ENCODE results near the gene KDELR3.

The KDELR3 gene

DNA sequence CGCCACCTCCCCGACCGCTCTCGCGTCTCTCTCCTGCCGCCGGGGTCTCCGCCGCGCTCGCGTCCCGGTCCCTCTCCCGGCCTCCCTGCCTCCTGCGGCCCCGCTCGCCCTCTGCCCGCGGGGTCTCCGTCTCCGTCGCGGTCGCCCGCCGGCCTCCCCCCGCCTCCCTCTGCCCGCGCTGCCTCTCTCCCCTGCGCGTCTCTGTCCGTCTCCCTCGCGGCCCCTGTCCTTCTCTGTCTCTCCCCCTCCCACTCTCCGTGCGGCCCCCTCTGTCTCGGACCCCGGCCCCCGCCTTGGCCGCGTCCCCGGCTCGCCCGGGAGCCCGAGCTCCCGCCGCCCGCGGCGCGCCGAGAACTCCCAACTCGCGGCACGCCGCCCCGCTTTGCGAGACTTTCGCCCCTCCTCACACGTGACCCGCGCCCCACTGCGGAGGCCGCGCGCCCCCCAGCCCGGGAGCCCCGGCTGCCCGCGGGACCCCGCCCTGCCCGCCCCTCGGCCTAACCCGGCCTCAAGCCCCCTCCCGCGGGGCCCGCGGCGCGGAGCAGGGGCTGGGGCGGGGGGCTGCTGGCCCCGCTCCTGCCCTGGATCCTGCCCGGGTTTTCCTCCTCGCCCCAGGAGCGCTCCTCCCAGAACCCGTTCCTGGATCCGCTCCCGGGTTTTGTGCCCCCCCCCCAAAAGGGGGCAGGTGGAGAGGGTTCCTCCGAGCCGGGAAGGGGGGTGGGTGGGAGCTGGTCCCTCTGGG lies 12.2 kb upstream of the KDELR3 start:
- no peak for DNase-seq
- Mint-ChIP-seq H3K27ac (no peak overlapping the region), H3K27me3 (peaks cover 62 to 89% of the 10 kb centered on the region in 2 donors), H3K9me3 (no peaks in the 10 kb centered on the region), H3K4me1 (ENCODE audit: low read depth in 2 of 2) (peaks cover 5 to 15% of the 10 kb centered on the region in 2 donors), H3K36me3 (ENCODE audit: insufficient read depth) (peaks cover 4% of the 10 kb centered on the region), H3K4me3 (peak overlapping the region; percentile 58 to 71)
- ATAC-seq (replicated peaks), result no peak

- Mint-ChIP-seq H3K36me3 (ENCODE audit: insufficient read depth) (peaks cover 4% of the 10 kb centered on the region), H3K4me1 (ENCODE audit: low read depth in 2 of 2) (peaks cover 5 to 15% of the 10 kb centered on the region in 2 donors), H3K27me3 (peaks cover 64 to 89% of the 10 kb centered on the region in 2 donors), H3K9me3 (no peaks in the 10 kb centered on the region), H3K4me3 (peak overlapping the region; percentile 58 to 71), H3K27ac (no peak overlapping the region)
- ATAC-seq (replicated peaks), result peak; percentile 28
- no peak for DNase-seq
Measured at GRCh38 chr22:38456272-38456835, 11.5 kb upstream of the KDELR3 start.

- Mint-ChIP-seq H3K36me3 (ENCODE audit: insufficient read depth) (peaks cover 11% of the 10 kb centered on the region), H3K4me3 (peak overlapping the region; percentile 58 to 71), H3K27me3 (peaks cover 71 to 89% of the 10 kb centered on the region in 2 donors), H3K27ac (peak overlapping the region in 1 of 2 donors; percentile 15), H3K4me1 (ENCODE audit: low read depth in 2 of 2) (peaks cover 5 to 15% of the 10 kb centered on the region in 2 donors), H3K9me3 (no peaks in the 10 kb centered on the region)
- DNase-seq (no peak), ATAC-seq (replicated peaks) (no peak)
Measured at GRCh38 chr22:38456841-38457699, 10.8 kb upstream of the KDELR3 start.

GRCh38 chr22:38460426-38460840 lies 7.5 kb upstream of the KDELR3 start:
- Mint-ChIP-seq H3K27me3 (peaks cover 73 to 90% of the 10 kb centered on the region in 2 donors), H3K9me3 (no peaks in the 10 kb centered on the region), H3K27ac (no peak overlapping the region), H3K4me3 (no peak overlapping the region), H3K4me1 (ENCODE audit: low read depth in 2 of 2) (peaks cover 5 to 10% of the 10 kb centered on the region in 2 donors), H3K36me3 (ENCODE audit: insufficient read depth) (peaks cover 12% of the 10 kb centered on the region)
- DNase-seq, result no peak
- no peak for ATAC-seq (replicated peaks)

GRCh38 chr22:38461057-38461413 lies 6.9 kb upstream of the KDELR3 start:
- H3K27ac Mint-ChIP-seq, result no peak overlapping the region
- H3K27me3 Mint-ChIP-seq, result peaks cover 73 to 94% of the 10 kb centered on the region in 2 donors
- peaks cover 5 to 10% of the 10 kb centered on the region in 2 donors for H3K4me1 Mint-ChIP-seq (ENCODE audit: low read depth in 2 of 2)
- no peak for DNase-seq
- peak; percentile 25 for ATAC-seq (replicated peaks)
- H3K4me3 Mint-ChIP-seq, result peak overlapping the region in 1 of 2 donors; percentile 55
- no peaks in the 10 kb centered on the region for H3K9me3 Mint-ChIP-seq
- H3K36me3 Mint-ChIP-seq (ENCODE audit: insufficient read depth), result peaks cover 11% of the 10 kb centered on the region

DNA sequence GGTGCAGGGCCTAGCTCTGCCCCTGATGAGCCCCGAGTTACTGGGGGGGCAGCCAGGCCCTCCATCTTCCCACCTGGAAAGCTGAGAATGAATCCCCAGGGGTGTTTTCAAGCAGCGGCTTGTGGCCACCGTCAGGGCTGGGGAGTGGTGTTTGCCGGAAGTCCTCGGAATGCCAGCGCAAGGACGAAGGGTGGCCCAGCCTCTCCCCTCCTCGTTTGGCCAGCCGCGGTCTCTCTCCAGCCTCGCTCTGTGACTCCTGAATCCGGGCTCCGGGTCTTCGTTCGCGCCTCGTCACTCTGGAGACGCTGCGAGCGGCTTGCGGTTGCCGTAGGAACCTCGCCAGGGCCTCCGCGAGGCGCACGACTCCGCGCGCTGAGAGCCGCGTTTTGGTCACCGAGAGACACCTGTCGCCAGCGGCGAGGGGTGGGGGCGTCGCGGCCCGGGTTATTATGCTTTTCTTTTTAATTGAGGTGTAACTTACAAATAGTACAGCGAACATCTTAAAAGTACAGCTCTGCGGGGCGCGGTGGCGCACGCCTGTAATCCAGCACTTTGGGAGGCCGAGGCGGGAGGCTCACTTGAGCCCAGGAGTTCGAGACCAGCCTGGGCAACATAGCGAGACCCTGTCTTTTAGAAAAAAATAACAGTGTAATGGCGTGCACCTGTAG lies 6.3 kb upstream of the KDELR3 start:
- peak overlapping the region in 1 of 2 donors; percentile 55 for H3K4me3 Mint-ChIP-seq
- peaks cover 8% of the 10 kb centered on the region for H3K36me3 Mint-ChIP-seq (ENCODE audit: insufficient read depth)
- peaks cover under 1 to 8% of the 10 kb centered on the region in 2 donors for H3K4me1 Mint-ChIP-seq (ENCODE audit: low read depth in 2 of 2)
- no peaks in the 10 kb centered on the region for H3K9me3 Mint-ChIP-seq
- no peak overlapping the region for H3K27ac Mint-ChIP-seq
- DNase-seq (peak; percentile 33 to 37 (median 33)), ATAC-seq (replicated peaks) (peak; percentile 85)
- H3K27me3 Mint-ChIP-seq, result peaks cover 70 to 94% of the 10 kb centered on the region in 2 donors

- Mint-ChIP-seq H3K4me1 (ENCODE audit: low read depth in 2 of 2) (peaks cover 8 to 14% of the 10 kb centered on the region in 2 donors), H3K4me3 (no peak overlapping the region), H3K27me3 (peaks cover 64 to 91% of the 10 kb centered on the region in 2 donors), H3K36me3 (ENCODE audit: insufficient read depth) (peaks cover 12% of the 10 kb centered on the region), H3K27ac (no peak overlapping the region), H3K9me3 (no peaks in the 10 kb centered on the region)
- ATAC-seq (replicated peaks) (no peak), DNase-seq (no peak)
Measured at GRCh38 chr22:38462960-38463784, 4.7 kb upstream of the KDELR3 start.

DNA sequence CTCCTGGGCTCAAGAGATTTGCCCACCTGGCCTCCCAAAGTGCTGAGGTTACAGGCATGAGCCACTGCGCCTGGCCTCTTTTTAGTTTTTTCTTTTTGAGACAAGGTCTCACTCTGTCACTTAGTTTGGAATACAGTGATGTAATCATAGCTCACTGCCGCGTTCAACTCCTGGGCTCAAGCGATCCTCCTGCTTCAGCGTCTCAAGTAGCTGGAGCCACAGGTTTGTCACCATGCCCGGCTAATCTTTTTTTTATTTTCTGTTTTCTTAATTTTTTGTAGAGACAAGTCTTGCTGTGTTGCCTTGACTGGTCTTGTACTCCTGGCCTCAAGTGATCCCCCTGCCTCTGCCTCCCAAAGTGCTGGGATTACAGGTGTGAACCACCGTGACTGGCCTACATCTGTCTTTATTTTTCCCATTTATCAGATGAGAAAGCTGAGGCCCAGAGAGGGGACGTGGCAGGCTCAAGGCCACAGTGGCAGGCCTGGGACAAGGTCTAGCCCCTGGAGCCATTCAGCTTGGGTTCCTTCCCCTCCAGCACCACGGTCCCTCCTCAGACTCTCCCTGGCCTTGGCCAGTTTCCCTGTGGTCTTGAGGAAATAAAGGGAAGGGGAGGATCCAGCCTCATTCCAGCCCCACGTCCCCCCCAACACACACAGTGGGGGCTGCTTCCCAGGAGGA lies 2.8 kb upstream of the KDELR3 start:
- peaks cover 58 to 82% of the 10 kb centered on the region in 2 donors for H3K27me3 Mint-ChIP-seq

GRCh38 chr22:38465673-38466490 lies 2.0 kb upstream of the KDELR3 start:
- H3K27ac Mint-ChIP-seq, result no peak overlapping the region
- DNase-seq, result no peak
- no peak overlapping the region for H3K4me3 Mint-ChIP-seq
- peaks cover 12% of the 10 kb centered on the region for H3K36me3 Mint-ChIP-seq (ENCODE audit: insufficient read depth)
- H3K27me3 Mint-ChIP-seq, result peaks cover 53 to 74% of the 10 kb centered on the region in 2 donors
- no peaks in the 10 kb centered on the region for H3K9me3 Mint-ChIP-seq
- H3K4me1 Mint-ChIP-seq (ENCODE audit: low read depth in 2 of 2), result peaks cover 7 to 8% of the 10 kb centered on the region in 2 donors
- ATAC-seq (replicated peaks), result no peak

More for the DNA sequence above, 2.8 kb upstream of the KDELR3 start:
- Mint-ChIP-seq H3K4me1 (ENCODE audit: low read depth in 2 of 2) (peaks cover 8 to 10% of the 10 kb centered on the region in 2 donors), H3K27ac (no peak overlapping the region), H3K36me3 (ENCODE audit: insufficient read depth) (peaks cover 12% of the 10 kb centered on the region), H3K4me3 (no peak overlapping the region), H3K9me3 (no peaks in the 10 kb centered on the region)
- DNase-seq (no peak), ATAC-seq (replicated peaks) (no peak)

- peak; percentile 9 for ATAC-seq (replicated peaks)
- H3K4me3 Mint-ChIP-seq, result peak overlapping the region; percentile 82 to 83
- H3K4me1 Mint-ChIP-seq (ENCODE audit: low read depth in 2 of 2), result peaks cover 7 to 8% of the 10 kb centered on the region in 2 donors
- peak overlapping the region in 1 of 2 donors; percentile 70 for H3K27ac Mint-ChIP-seq
- peaks cover 5% of the 10 kb centered on the region for H3K36me3 Mint-ChIP-seq (ENCODE audit: insufficient read depth)
- H3K27me3 Mint-ChIP-seq, result peaks cover 40 to 58% of the 10 kb centered on the region in 2 donors
- H3K9me3 Mint-ChIP-seq, result no peaks in the 10 kb centered on the region
- DNase-seq, result no peak
Measured at GRCh38 chr22:38467438-38467903, 425 bp upstream of the KDELR3 start.

Measured in effector memory CD8-positive, alpha-beta T cell (primary cell).